ENCODE results near the gene PCLAF. TPM values are rescaled to one million over a fixed set of nuclear protein-coding genes. Genes with fewer than 3 reads are reported as not detected.
"Not testable (repeated sequence)": the region's sequence is repeated elsewhere in the genome, so short reads cannot be mapped to it uniquely, and the experiment has no call there.

Gene PCLAF
- total and polyA plus RNA-seq, 2 donors (not counting 3 experiments of a cell fraction or from before 2014, with no cell fraction given), result 54.7 to 55.2 TPM

GRCh38 chr15:64326458-64326857 is 54.8 kb downstream of the PCLAF start:
- POLR2A ChIA-PET; H4K20me1 ChIP-seq (replicated peaks; ENCODE audit: control insufficient read depth, extremely low read depth, insufficient read depth, low read length); H3K27ac ChIP-seq (ENCODE audit: insufficient read depth, low read depth, low read length); FAIRE-seq; H3K79me2 ChIP-seq (ENCODE audit: control insufficient read depth, insufficient read depth, low read length); intact Hi-C loops (cut with micrococcal nuclease); H2AFZ ChIP-seq (ENCODE audit: low read depth, low read length); H3K4me1 ChIP-seq (ENCODE audit: control insufficient read depth, extremely low read depth, insufficient read depth, low read length); BruUV-seq (replicated peaks); H3K4me2 ChIP-seq (ENCODE audit: insufficient read depth, low read length); H3K9me1 ChIP-seq (replicated peaks; ENCODE audit: control insufficient read depth, extremely low read depth, insufficient read depth, low read length); CTCF ChIA-PET; H3K27me3 ChIP-seq (ENCODE audit: control insufficient read depth in 2 of 2, insufficient read depth in 2 of 2, low read length in 2 of 2); DNase-seq (ENCODE audit: low read depth, low spot score); H3K4me3 ChIP-seq (replicated peaks in 1 of 3; ENCODE audit: insufficient read depth in 1 of 3, low read depth in 1 of 3, low read length in 3 of 3); H3K9me3 ChIP-seq (replicated peaks; ENCODE audit: control insufficient read depth, insufficient read depth, low read length); dilution Hi-C loops (cut with MboI; ENCODE audit: extremely low pct_ligation_motif_present, low sequenced_read_pairs); H3K9ac ChIP-seq (replicated peaks; ENCODE audit: extremely low read depth, insufficient read depth, low read length); H3K36me3 ChIP-seq (ENCODE audit: control insufficient read depth in 2 of 2, extremely low read depth in 1 of 2, insufficient read depth in 2 of 2, low read length in 2 of 2): not testable (repeated sequence)

- DNase-seq (ENCODE audit: low read depth, low spot score), result no peak
- intact Hi-C loops (cut with micrococcal nuclease) (no loop called here), dilution Hi-C loops (cut with MboI; ENCODE audit: extremely low pct_ligation_motif_present, low sequenced_read_pairs) (no loop called here)
- Histone ChIP-seq H4K20me1 (replicated peaks; ENCODE audit: control insufficient read depth, extremely low read depth, insufficient read depth, low read length) (no peaks in the 10 kb centered on the region), H3K9me3 (replicated peaks; ENCODE audit: control insufficient read depth, insufficient read depth, low read length) (no peaks in the 10 kb centered on the region), H3K27me3 (ENCODE audit: control insufficient read depth in 2 of 2, insufficient read depth in 2 of 2, low read length in 2 of 2) (no peaks in the 10 kb centered on the region), H3K9me1 (replicated peaks; ENCODE audit: control insufficient read depth, extremely low read depth, insufficient read depth, low read length) (no peaks in the 10 kb centered on the region), H3K4me2 (ENCODE audit: insufficient read depth, low read length) (no peak overlapping the region), H3K36me3 (ENCODE audit: control insufficient read depth in 2 of 2, extremely low read depth in 1 of 2, insufficient read depth in 2 of 2, low read length in 2 of 2) (no peaks in the 10 kb centered on the region), H3K9ac (replicated peaks; ENCODE audit: extremely low read depth, insufficient read depth, low read length) (no peak overlapping the region), H3K4me3 (replicated peaks in 1 of 3; ENCODE audit: insufficient read depth in 1 of 3, low read depth in 1 of 3, low read length in 3 of 3) (no peak overlapping the region), H3K27ac (ENCODE audit: insufficient read depth, low read depth, low read length) (no peak overlapping the region), H3K79me2 (ENCODE audit: control insufficient read depth, insufficient read depth, low read length) (peaks cover 14% of the 10 kb centered on the region), H3K4me1 (ENCODE audit: control insufficient read depth, extremely low read depth, insufficient read depth, low read length) (no peaks in the 10 kb centered on the region), H2AFZ (ENCODE audit: low read depth, low read length) (no peak overlapping the region)
- no peak for TF ChIP-seq FOS (IDR thresholded peaks at IDR 0.05; ENCODE audit: borderline replicate concordance, insufficient read depth, low read length)
- TF ChIP-seq JUN (IDR thresholded peaks at IDR 0.05; ENCODE audit: borderline replicate concordance, insufficient read depth, insufficient read length, low read depth), result no peak
- no peak for TF ChIP-seq MYC (IDR thresholded peaks at IDR 0.05; ENCODE audit: low read depth, low read length)
- TF ChIP-seq MAX (IDR thresholded peaks at IDR 0.05; ENCODE audit: insufficient read depth, insufficient read length), result no peak
- TF ChIP-seq POLR2A (IDR thresholded peaks at IDR 0.05; ENCODE audit: low read depth, low read length), result no peak
- no peak for TF ChIP-seq EZH2 (IDR thresholded peaks at IDR 0.05; ENCODE audit: borderline replicate concordance, low read depth, low read length, severe bottlenecking)
- TF ChIP-seq CTCF (IDR thresholded peaks at IDR 0.05; ENCODE audit: extremely low read depth in 1 of 2, insufficient read depth in 1 of 2, low read depth in 1 of 2, low read length in 2 of 2), result no peak
- no peak for TF ChIP-seq GATA2 (IDR thresholded peaks at IDR 0.05; ENCODE audit: insufficient read depth, insufficient read length, low read depth, low read length)
- POLR2A ChIA-PET, result no interaction called here
- peak; percentile 78 for FAIRE-seq
- BruUV-seq (replicated peaks), result no TSS peak
- CTCF ChIA-PET, result interaction anchor here (1.4 kb wide), 2 partner anchors 14 to 76 kb away, joined by 3 to 5 read pairs; no protein-coding TSS in a partner anchor
Observed at GRCh38 chr15:64324165-64324877, 56.9 kb downstream of the PCLAF start.

Data from endothelial cell of umbilical vein (primary cell).